ENCODE results near the gene VPS26B.
A peak's percentile ranks its signal among the peaks of the same experiment; 100 is the strongest.

VPS26B gene

DNA sequence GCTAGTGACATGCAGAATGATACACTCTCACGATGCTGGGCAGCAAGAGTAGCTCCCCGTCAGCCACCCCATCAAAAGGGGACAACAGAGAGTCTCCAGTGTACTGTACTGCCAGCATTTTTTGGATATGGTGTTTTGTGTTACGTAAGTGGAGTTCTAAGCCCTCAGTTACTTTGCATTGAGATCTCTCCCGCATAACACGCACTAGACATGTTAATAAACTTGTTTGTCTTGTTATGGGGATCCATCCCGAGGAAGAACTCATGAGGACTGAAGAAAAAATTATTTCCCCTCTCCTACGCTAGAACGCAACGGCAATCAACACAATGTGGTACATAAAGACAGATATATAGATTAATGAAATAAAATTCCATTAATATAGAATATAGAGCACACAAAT is 24.9 kb upstream of the VPS26B start:
- H3K4me3 ChIP-seq (ENCODE audit: low read depth, low read length): no peak overlapping the region
- TF ChIP-seq MYC (IDR thresholded peaks at IDR 0.05; ENCODE audit: low read depth, low read length): no peak
- no peak for DNase-seq (ENCODE audit: low read depth)

DNA sequence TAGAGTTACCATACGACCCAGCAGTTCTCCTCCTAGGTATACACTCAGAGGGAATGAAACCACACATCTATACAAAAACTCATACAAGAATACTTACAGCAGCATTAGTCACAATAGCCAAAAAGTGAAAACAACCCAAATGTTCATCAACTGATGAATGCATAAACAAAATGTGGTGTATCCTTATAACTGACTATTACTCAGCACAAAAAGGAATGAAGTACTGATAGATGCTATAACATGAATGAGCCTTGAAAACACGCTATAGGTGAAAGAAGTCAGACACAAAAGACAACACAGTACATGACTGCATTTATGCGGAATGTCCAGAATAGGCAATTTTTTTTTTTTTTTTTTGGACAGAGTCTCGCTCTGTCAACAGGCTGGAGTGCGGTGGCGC is 23.8 kb upstream of the VPS26B start:
- no peak for DNase-seq (ENCODE audit: low read depth)
- H3K4me3 ChIP-seq (ENCODE audit: low read depth, low read length): no peak overlapping the region
- TF ChIP-seq, protein P1, sequence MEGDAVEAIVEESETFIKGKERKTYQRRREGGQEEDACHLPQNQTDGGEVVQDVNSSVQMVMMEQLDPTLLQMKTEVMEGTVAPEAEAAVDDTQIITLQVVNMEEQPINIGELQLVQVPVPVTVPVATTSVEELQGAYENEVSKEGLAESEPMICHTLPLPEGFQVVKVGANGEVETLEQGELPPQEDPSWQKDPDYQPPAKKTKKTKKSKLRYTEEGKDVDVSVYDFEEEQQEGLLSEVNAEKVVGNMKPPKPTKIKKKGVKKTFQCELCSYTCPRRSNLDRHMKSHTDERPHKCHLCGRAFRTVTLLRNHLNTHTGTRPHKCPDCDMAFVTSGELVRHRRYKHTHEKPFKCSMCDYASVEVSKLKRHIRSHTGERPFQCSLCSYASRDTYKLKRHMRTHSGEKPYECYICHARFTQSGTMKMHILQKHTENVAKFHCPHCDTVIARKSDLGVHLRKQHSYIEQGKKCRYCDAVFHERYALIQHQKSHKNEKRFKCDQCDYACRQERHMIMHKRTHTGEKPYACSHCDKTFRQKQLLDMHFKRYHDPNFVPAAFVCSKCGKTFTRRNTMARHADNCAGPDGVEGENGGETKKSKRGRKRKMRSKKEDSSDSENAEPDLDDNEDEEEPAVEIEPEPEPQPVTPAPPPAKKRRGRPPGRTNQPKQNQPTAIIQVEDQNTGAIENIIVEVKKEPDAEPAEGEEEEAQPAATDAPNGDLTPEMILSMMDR (IDR thresholded peaks at IDR 0.05; ENCODE audit: low read depth, low read length): no peak
- TF ChIP-seq MYC (IDR thresholded peaks at IDR 0.05; ENCODE audit: low read depth, low read length) (no peak), POLR2A (IDR thresholded peaks at IDR 0.05; ENCODE audit: extremely low read depth, insufficient read length) (no peak)
- TF ChIP-seq, protein P2, sequence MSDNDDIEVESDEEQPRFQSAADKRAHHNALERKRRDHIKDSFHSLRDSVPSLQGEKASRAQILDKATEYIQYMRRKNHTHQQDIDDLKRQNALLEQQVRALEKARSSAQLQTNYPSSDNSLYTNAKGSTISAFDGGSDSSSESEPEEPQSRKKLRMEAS (IDR thresholded peaks at IDR 0.05; ENCODE audit: low read depth, low read length): no peak

DNA sequence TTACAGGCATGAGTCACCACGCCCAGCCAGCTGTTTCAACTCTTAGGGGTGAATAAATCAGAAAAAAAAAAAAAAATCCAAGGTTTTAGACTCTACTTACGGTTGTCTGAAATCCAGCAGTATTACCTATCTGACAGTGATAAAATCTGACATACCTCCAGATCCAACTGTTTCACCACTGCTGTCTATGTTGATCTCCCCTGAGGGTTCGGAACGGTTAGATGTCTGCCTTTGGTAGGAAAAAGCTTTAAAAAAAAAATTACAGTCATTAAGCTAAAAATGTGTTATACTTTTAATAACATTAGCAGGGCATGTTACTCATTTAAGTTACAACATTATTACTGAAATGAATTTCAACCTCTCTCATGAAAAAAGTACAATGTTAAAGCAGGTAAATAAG is 21.8 kb upstream of the VPS26B start:
- no peak overlapping the region for H3K4me3 ChIP-seq (ENCODE audit: low read depth, low read length)
- TF ChIP-seq, protein P1 (IDR thresholded peaks at IDR 0.05; ENCODE audit: low read depth, low read length): no peak
- TF ChIP-seq, protein P2 (IDR thresholded peaks at IDR 0.05; ENCODE audit: low read depth, low read length): no peak
- no peak for TF ChIP-seq MYC (IDR thresholded peaks at IDR 0.05; ENCODE audit: low read depth, low read length)
- no peak for TF ChIP-seq POLR2A (IDR thresholded peaks at IDR 0.05; ENCODE audit: extremely low read depth, insufficient read length)
- DNase-seq (ENCODE audit: low read depth): no peak

DNA sequence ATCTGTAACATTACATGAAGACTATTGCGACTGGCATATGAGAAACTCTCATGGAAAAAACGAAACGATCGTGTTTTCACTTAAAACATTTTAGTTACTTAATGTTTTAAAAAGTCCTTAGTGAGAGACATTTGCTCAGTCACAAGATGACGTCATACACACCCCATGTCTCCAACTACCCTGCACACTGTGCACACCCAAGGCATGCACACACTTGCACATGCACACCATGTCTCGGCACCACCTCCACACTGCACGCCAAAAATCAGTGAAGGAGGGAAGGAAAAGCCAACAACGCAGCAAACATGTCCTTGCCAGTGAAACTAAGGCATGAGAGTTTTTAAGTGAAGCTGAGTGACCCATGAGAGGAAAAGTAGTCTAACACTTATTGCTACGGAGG is 18.7 kb upstream of the VPS26B start:
- H3K4me3 ChIP-seq (ENCODE audit: low read depth, low read length): no peak overlapping the region
- DNase-seq (ENCODE audit: low read depth): no peak
- TF ChIP-seq MYC (IDR thresholded peaks at IDR 0.05; ENCODE audit: low read depth, low read length) (no peak), POLR2A (IDR thresholded peaks at IDR 0.05; ENCODE audit: extremely low read depth, insufficient read length) (no peak)
- TF ChIP-seq, protein P2 (IDR thresholded peaks at IDR 0.05; ENCODE audit: low read depth, low read length): no peak
- TF ChIP-seq, protein P1 (IDR thresholded peaks at IDR 0.05; ENCODE audit: low read depth, low read length): no peak

DNA sequence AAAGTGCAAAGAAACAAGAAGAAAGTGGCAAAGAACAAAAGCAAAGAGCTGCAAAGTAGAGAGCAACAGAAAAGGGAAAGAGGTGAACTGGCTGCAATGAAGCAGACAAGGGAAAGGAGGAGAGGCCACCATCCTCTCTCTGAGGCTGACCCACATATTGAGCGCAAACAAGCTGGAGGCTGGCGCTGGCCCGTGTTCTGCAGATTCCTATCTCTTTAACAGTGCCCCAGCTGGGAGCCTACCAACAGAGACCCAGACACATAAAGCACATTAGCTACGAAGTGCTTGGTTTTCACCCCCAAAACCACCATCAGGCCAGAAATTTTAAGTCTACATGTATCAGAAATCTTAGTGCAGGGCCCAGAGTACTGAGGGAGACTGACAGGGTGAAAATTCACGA is 18.3 kb upstream of the VPS26B start:
- H3K4me3 ChIP-seq (ENCODE audit: low read depth, low read length): no peak overlapping the region
- no peak for DNase-seq (ENCODE audit: low read depth)
- TF ChIP-seq, protein P1 (IDR thresholded peaks at IDR 0.05; ENCODE audit: low read depth, low read length): no peak
- no peak for TF ChIP-seq MYC (IDR thresholded peaks at IDR 0.05; ENCODE audit: low read depth, low read length)
- TF ChIP-seq, protein P2 (IDR thresholded peaks at IDR 0.05; ENCODE audit: low read depth, low read length): no peak
- TF ChIP-seq POLR2A (IDR thresholded peaks at IDR 0.05; ENCODE audit: extremely low read depth, insufficient read length): no peak

DNA sequence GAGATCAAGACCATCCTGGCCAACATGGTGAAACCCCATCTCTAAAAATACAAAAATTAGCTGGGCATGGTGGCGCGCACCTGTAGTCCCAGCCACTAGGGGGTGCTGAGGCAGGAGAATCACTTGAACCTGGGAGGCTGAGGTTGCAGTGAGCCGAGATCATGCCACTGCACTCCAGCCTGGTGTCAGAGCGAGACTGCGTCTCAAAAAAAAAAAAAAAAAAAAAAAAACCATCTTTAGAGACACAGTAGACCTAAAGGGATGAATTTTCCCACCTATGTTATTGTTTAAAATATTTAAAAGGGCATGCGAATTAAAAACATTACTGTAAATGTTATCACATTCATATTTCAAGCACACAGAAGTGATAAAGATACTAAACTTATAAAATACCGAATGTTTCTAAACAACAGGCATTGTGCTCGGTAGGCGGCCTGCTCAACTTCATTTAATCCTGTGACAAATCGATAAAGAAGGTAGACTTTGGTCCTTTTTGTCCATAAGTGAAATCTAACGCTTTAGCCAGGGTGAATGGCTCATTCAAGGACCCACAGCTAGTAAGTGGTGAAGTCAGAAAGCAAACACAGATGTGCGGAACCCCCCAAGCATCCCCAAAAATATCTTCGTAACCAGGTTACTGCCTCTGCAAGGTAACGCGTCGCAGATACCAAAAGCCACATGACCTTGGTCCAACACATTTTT is 16.8 kb upstream of the VPS26B start:
- DNase-seq (ENCODE audit: low read depth): peak; percentile 51

More for the DNA sequence above, 16.8 kb upstream of the VPS26B start:
- no peak overlapping the region for H3K4me3 ChIP-seq (ENCODE audit: low read depth, low read length)
- no peak for TF ChIP-seq POLR2A (IDR thresholded peaks at IDR 0.05; ENCODE audit: extremely low read depth, insufficient read length)
- TF ChIP-seq, protein P2 (IDR thresholded peaks at IDR 0.05; ENCODE audit: low read depth, low read length): no peak
- TF ChIP-seq, protein P1 (IDR thresholded peaks at IDR 0.05; ENCODE audit: low read depth, low read length): peak; percentile 41

Data from NB4 (cell line).